Activated naive CD4-positive, alpha-beta T cell treated with anti-CD3 and anti-CD28 coated beads, Interleukin-2, amount 50 U/mL, for 24 hours (primary cell): ENCODE data around the gene CDCP1.

ENCODE experiments used
- H3K27ac Mint-ChIP-seq: one replicate; pipeline ENCODE4 v1.8.0; 2021; ENCODE audit warnings: mild to moderate bottlenecking, mixed read lengths
- H3K27me3 Mint-ChIP-seq: one replicate; pipeline ENCODE4 v1.8.0; 2021; ENCODE audit warnings: mixed read lengths
- H3K36me3 Mint-ChIP-seq: one replicate; pipeline ENCODE4 v1.8.0; 2021; ENCODE audit warnings: mixed read lengths
- H3K4me1 Mint-ChIP-seq: one replicate; pipeline ENCODE4 v1.8.0; 2021; ENCODE audit warnings: mixed read lengths
- H3K4me3 Mint-ChIP-seq: one replicate; pipeline ENCODE4 v1.8.0; 2021; ENCODE audit warnings: mild to moderate bottlenecking, mixed read lengths
- H3K9me3 Mint-ChIP-seq: one replicate; pipeline ENCODE4 v1.8.0; 2021; ENCODE audit warnings: mixed read lengths

CDCP1 gene

GRCh38 chr3:45113625-45114050 is 32.5 kb downstream of the CDCP1 start:
- no peaks in the 10 kb centered on the region for H3K27me3 Mint-ChIP-seq
- no peak overlapping the region for H3K4me3 Mint-ChIP-seq
- H3K4me1 Mint-ChIP-seq: peaks cover 71% of the 10 kb centered on the region
- no peaks in the 10 kb centered on the region for H3K36me3 Mint-ChIP-seq
- H3K27ac Mint-ChIP-seq: peak overlapping the region; percentile 80
- no peaks in the 10 kb centered on the region for H3K9me3 Mint-ChIP-seq

GRCh38 chr3:45112939-45113338 is 33.2 kb downstream of the CDCP1 start:
- no peaks in the 10 kb centered on the region for H3K36me3 Mint-ChIP-seq
- no peak overlapping the region for H3K4me3 Mint-ChIP-seq
- no peak overlapping the region for H3K27ac Mint-ChIP-seq
- H3K27me3 Mint-ChIP-seq: no peaks in the 10 kb centered on the region
- H3K4me1 Mint-ChIP-seq: peaks cover 69% of the 10 kb centered on the region
- H3K9me3 Mint-ChIP-seq: no peaks in the 10 kb centered on the region

DNA sequence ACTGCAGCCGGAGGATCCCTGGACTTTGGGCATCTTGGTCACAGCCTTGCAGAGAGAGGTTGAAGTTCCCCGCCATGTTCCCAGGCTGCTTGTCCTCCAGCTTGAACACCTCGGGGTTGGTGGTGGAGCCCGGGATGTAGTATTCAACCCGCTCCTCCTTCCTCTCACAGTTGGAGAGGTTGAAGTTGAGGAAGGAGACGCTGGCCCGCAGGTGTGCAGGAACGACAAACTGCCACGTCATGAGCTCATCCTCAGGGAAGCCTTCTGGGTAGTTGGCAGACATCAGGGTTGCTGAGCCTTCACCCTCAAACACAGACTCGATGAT is 35.7 kb downstream of the CDCP1 start:
- Mint-ChIP-seq H3K36me3 (no peaks in the 10 kb centered on the region), H3K27ac (no peak overlapping the region), H3K9me3 (no peaks in the 10 kb centered on the region), H3K4me1 (peaks cover 79% of the 10 kb centered on the region), H3K27me3 (no peaks in the 10 kb centered on the region), H3K4me3 (peak overlapping the region; percentile 68)

DNA sequence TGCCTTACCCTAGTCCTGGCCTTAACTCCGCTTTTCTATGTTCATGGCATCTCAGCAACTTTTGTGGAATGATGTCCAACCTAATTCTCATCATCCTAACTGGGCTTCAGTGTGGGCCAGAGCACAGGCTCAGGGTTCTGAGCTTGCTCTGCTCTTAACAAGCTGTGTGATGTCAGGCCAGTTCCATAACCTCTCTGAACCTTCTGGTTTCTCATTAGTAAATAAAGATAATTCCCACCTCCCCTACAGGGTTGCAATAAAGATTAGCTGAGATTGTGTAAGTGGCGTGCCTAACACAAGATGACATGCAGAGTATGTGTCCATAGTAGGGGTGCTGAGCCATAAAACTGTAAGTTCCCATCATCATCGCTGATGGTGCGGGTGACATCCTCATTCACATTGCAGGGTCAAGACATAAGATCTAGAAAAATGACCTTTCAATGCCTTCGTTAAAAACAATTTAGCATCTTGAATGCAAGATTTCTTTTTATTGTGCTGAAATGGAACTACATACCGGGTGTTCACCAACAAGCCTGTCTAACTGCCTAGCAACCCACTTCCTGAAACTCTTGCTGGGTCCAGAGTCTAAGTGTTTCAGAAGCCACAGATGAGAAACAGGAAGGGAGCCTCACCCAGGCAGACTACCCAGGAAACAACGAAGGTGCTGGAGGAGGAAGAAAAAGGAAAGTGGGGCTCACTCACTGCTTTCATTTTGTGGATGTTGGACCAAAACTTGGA is 36.2 kb downstream of the CDCP1 start:
- Mint-ChIP-seq H3K27ac (no peak overlapping the region), H3K4me3 (peak overlapping the region; percentile 68), H3K4me1 (peaks cover 84% of the 10 kb centered on the region), H3K36me3 (no peaks in the 10 kb centered on the region), H3K27me3 (no peaks in the 10 kb centered on the region), H3K9me3 (no peaks in the 10 kb centered on the region)

GRCh38 chr3:45106874-45107273 is 39.3 kb downstream of the CDCP1 start:
- H3K4me3 Mint-ChIP-seq: no peak overlapping the region
- no peaks in the 10 kb centered on the region for H3K9me3 Mint-ChIP-seq
- no peaks in the 10 kb centered on the region for H3K36me3 Mint-ChIP-seq
- peaks cover 81% of the 10 kb centered on the region for H3K4me1 Mint-ChIP-seq
- H3K27ac Mint-ChIP-seq: peak overlapping the region; percentile 52
- H3K27me3 Mint-ChIP-seq: peaks cover 2% of the 10 kb centered on the region

DNA sequence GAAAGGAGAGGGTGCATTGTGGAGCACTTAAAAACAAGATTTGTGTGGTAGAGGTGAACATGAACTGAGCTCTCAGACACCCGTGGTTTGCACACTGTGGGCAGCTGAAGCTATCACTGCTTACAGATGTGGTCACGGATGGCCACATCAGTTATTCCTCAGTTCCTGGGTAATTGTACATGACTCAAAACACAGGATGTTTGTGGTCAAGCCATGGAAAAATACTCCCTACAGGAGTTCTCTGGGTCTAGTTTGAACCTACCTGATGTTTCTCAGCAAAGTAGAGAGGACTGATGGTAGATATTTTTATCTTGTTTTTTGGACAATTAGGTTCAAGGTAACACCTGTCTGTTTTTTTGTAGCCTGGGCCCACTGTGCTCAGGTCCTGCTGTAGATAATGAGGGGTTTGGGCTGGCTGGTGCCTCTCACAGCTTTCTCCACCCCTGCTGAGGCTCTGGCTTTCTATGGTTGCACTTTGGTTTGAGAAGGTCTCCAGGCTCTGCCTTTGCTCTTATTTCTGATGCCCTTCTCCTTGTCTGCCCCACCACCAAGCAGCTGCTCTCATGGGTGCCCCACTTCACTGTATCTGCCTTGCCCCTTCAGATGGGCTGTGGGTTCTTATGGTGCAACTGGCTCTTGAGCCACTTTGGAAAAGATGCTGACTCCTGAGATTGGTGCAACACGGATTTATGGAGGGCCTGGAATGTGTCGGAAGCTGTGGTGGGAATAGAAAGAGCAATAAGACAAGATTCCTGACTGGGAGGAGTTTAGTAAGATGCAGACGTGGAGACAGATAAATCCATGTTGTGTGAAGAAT is 40.1 kb downstream of the CDCP1 start:
- peak overlapping the region; percentile 65 for H3K4me3 Mint-ChIP-seq
- no peaks in the 10 kb centered on the region for H3K36me3 Mint-ChIP-seq
- H3K9me3 Mint-ChIP-seq: no peaks in the 10 kb centered on the region
- H3K27ac Mint-ChIP-seq: peak overlapping the region; percentile 87
- peaks cover 76% of the 10 kb centered on the region for H3K4me1 Mint-ChIP-seq
- peaks cover 2% of the 10 kb centered on the region for H3K27me3 Mint-ChIP-seq

DNA sequence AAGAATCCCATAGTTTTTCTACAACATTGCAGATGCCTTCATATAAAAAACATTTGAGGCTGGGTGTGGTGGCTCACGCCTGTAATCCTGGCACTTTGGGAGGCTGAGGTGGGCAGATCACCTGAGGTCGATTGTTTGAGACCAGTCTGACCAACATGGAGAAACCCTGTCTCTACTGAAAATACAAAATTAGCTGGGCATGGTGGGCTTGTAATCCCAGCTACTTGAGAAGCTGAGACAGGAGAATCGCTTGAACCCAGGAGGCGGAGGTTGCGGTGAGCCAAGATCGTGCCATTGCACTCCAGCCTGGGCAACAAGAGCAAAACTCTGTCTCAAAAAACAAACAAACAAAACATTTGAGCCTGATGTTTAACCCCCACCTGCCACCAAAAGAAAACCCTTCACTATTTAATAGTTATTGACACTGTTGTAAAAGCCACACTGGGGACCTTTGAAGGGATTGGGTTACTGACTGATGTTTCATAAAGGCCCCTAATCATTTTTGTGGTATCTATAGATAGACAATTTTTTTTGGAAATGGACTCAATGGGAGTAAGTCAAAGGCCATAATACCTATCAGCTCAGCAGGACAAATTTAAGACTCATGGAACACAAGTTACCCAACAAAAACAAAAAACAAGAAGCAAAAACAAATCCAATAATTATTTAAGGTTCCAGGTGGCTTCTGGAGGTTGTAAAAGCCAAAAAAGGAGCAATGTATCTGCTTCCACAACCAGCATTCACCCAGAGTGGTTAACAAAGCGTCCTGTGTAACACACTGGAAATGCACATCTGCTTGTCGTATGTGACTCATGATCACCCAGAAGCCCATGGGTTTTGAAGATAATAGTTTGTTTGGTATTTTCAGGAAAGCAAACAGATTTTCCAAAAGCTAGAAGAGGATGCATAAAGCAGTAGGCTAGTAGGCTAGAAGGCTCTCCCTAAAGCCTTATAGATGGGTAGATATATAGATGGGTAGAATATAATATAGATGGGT is 41.2 kb downstream of the CDCP1 start:
- Mint-ChIP-seq H3K9me3 (no peaks in the 10 kb centered on the region), H3K4me3 (peak overlapping the region; percentile 65), H3K4me1 (peaks cover 74% of the 10 kb centered on the region), H3K27ac (peak overlapping the region; percentile 87), H3K27me3 (peaks cover 6% of the 10 kb centered on the region), H3K36me3 (no peaks in the 10 kb centered on the region)

GRCh38 chr3:45103753-45104714 is 42.1 kb downstream of the CDCP1 start:
- peaks cover 1% of the 10 kb centered on the region for H3K36me3 Mint-ChIP-seq
- H3K4me3 Mint-ChIP-seq: peak overlapping the region; percentile 30
- peaks cover 64% of the 10 kb centered on the region for H3K4me1 Mint-ChIP-seq
- H3K27me3 Mint-ChIP-seq: peaks cover 14% of the 10 kb centered on the region
- H3K9me3 Mint-ChIP-seq: no peaks in the 10 kb centered on the region
- H3K27ac Mint-ChIP-seq: no peak overlapping the region

DNA sequence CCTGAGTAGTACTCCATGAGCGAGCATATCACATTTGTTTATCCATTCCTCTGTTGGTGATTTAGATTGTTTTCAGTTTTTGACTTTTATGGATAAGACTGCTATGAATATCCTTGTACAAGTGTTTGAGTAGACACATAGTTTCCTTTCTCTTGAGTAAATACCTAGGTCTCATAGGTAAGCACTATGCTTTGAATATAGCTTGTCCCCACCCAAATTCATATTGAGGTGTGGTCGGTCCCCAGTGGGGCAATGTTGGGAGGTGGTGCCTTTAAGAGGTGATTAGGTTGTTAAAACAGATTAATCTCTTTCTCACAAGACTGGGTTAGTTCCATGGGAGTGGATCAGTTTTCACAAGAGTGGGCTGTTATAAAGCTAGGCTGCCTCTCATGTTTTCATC is 42.8 kb downstream of the CDCP1 start:
- Mint-ChIP-seq H3K27me3 (peaks cover 14% of the 10 kb centered on the region), H3K4me1 (peaks cover 61% of the 10 kb centered on the region), H3K9me3 (no peaks in the 10 kb centered on the region), H3K36me3 (peaks cover 1% of the 10 kb centered on the region), H3K27ac (no peak overlapping the region), H3K4me3 (peak overlapping the region; percentile 20)

DNA sequence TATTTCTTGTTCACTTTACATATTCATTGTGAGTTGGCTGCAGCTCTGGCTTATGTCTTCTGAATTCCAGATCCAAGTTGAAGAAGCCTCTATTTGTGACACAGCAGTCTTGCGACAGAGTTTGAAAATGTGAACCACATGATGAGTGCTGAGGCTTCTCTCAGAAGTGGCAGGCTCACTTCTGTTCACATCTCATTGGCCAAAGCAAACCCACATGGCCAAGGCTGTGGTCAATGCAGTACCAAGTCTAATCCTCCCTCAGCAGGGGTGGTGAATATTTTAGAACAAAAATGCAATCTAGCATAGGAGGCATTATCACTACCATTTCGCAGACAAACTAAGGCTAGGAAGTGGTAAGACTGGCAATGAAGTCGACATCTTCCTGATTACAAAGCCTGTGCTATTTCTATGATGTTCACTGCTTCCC is 45.2 kb downstream of the CDCP1 start:
- Mint-ChIP-seq H3K36me3 (peaks cover 1% of the 10 kb centered on the region), H3K27ac (no peak overlapping the region), H3K4me1 (peaks cover 39% of the 10 kb centered on the region), H3K9me3 (no peaks in the 10 kb centered on the region), H3K27me3 (peaks cover 15% of the 10 kb centered on the region), H3K4me3 (no peak overlapping the region)

GRCh38 chr3:45098310-45098709 is 47.9 kb downstream of the CDCP1 start:
- Mint-ChIP-seq H3K4me3 (no peak overlapping the region), H3K27me3 (peaks cover 19% of the 10 kb centered on the region), H3K9me3 (no peaks in the 10 kb centered on the region), H3K4me1 (peaks cover 17% of the 10 kb centered on the region), H3K36me3 (peaks cover 1% of the 10 kb centered on the region), H3K27ac (no peak overlapping the region)

DNA sequence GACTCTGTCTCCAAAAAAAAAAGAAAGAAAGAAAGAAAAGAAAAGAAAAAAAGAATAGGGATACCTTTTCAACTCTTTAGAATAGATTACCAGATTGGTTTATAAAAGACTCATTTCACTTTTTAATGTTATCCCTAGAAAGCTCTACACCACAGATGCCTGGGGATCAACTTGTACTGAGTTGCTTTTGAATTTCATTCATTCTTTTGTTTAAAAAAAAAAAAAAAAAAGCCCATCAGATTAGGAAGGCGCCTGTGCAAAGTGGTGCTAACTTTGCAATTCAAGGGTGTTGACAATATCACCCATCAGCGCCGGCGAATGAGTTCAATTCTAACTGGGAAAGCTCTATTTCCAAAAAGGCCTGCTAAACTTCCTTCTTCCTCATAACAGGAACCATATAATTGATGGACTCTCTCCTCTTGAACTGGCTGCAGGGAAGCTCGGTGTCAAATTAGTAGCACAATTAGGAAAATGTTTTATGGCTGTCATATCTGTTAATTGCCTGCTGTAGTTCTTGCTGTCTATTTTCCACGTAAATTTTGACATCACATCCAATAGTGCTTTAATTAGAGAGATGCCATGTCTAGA is 48.8 kb downstream of the CDCP1 start:
- Mint-ChIP-seq H3K9me3 (no peaks in the 10 kb centered on the region), H3K4me1 (peaks cover 13% of the 10 kb centered on the region), H3K4me3 (no peak overlapping the region), H3K27ac (no peak overlapping the region), H3K36me3 (peaks cover 1% of the 10 kb centered on the region), H3K27me3 (peaks cover 18% of the 10 kb centered on the region)

DNA sequence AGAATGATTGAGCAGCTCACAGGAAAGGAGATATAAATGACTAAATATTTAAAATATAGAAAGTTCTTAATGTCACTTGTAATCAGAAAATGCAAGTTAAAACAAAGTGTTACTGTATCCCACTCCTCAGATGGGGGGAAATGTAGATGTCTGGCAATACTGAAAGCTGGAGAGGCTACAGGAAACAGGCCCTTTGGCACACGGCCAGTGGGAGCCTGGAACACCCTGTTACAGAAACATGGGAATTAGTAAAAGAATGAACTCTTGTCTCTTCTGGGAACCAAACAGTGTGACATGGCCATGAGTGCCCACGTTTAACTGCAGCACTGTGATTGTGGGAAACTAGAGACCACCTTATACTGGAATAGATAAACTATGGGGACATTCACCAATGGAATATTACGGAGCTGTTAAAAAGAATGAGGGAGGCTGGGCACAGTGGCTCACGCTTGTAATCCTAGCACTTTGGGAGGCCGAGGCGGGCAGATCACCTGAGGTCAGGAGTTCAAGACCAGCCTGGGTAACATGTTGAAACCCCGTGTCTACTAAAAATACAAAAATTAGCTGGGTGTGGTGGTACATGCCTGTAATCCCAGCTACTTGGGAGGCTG is 50.2 kb downstream of the CDCP1 start:
- H3K9me3 Mint-ChIP-seq: no peaks in the 10 kb centered on the region
- H3K4me1 Mint-ChIP-seq: peaks cover 12% of the 10 kb centered on the region
- H3K36me3 Mint-ChIP-seq: peaks cover 1% of the 10 kb centered on the region
- peaks cover 18% of the 10 kb centered on the region for H3K27me3 Mint-ChIP-seq
- H3K27ac Mint-ChIP-seq: no peak overlapping the region
- H3K4me3 Mint-ChIP-seq: no peak overlapping the region

- H3K36me3 Mint-ChIP-seq: no peaks in the 10 kb centered on the region
- peaks cover 10% of the 10 kb centered on the region for H3K4me1 Mint-ChIP-seq
- H3K27me3 Mint-ChIP-seq: peaks cover 6% of the 10 kb centered on the region
- H3K9me3 Mint-ChIP-seq: no peaks in the 10 kb centered on the region
- H3K27ac Mint-ChIP-seq: no peak overlapping the region
- no peak overlapping the region for H3K4me3 Mint-ChIP-seq
Measured at GRCh38 chr3:45093176-45093575, 53.0 kb downstream of the CDCP1 start.
